K562 (cell line): Measurements from ENCODE around the gene HACD1.

ENCODE experiments used
- CREB3 ChIP-seq: fragments of 450-650 bp; conservative IDR thresholded peaks from 2 replicates; pipeline ENCODE4 v1.6.1; 2016; ENCODE audit warnings: missing genetic modification characterization, low read depth, mild to moderate bottlenecking, missing compliant biosample characterization, moderate library complexity
- HNRNPLL ChIP-seq: fragments of 200-400 bp; formaldehyde crosslinking; IDR thresholded peaks from 2 replicates; pipeline ENCODE4 v1.6.1; 2017; ENCODE audit warnings: low read length, low read depth, mild to moderate bottlenecking; ENCODE audit not compliant: poor library complexity, severe bottlenecking
- NCOA2 ChIP-seq, 2 experiments: fragments of 450-650 bp; IDR thresholded peaks; 2 replicates each; pipeline ENCODE4 v1.6.1; 2018; ENCODE audit warnings: mild to moderate bottlenecking in 2 of 2, moderate library complexity in 1 of 2; ENCODE audit not compliant: partially characterized antibody in 2 of 2
- NR2C1 ChIP-seq, 2 experiments: fragments of 450-650 bp; IDR thresholded peaks; 2 replicates each; pipeline ENCODE4 v1.6.1; 2017; ENCODE audit warnings: mild to moderate bottlenecking in 2 of 2, antibody characterized with exemption in 1 of 2, inconsistent platforms in 1 of 2, missing compliant biosample characterization in 1 of 2, missing genetic modification characterization in 1 of 2
- NRF1 ChIP-seq, 2 experiments: fragments of 450-650 bp; IDR thresholded peaks in 1 of 2; conservative IDR thresholded peaks in 1 of 2; 2 replicates each; pipeline ENCODE4 v1.6.1; 2014; ENCODE audit warnings: mild to moderate bottlenecking in 2 of 2
- NUFIP1 ChIP-seq: fragments of 450-650 bp; IDR thresholded peaks from 2 replicates; pipeline ENCODE4 v1.6.1; 2018; ENCODE audit not compliant: partially characterized antibody
- PTRF ChIP-seq: fragments of 450-650 bp; IDR thresholded peaks from 2 replicates; pipeline ENCODE4 v1.6.1; 2016; ENCODE audit warnings: mild to moderate bottlenecking, missing genetic modification characterization, missing compliant biosample characterization
- TAF1 ChIP-seq: IDR thresholded peaks from 2 replicates; pipeline ENCODE4 v1.6.1; 2011; ENCODE audit warnings: mild to moderate bottlenecking, low read length, moderate library complexity; ENCODE audit not compliant: insufficient read depth, control insufficient read depth, severe bottlenecking; ENCODE audit errors: extremely low read depth
- THAP7 ChIP-seq: fragments of 250-450 bp; sonication (Bioruptor Pico); IDR thresholded peaks from 2 replicates; pipeline ENCODE4 v1.5.0; 2021
- ZFP1 ChIP-seq: fragments of 450-650 bp; formaldehyde crosslinking; IDR thresholded peaks from 2 replicates; pipeline ENCODE4 v1.4.0; 2020; ENCODE audit warnings: mild to moderate bottlenecking, mixed read lengths
- ZNF23 ChIP-seq: fragments of 250-450 bp; sonication (Bioruptor Pico); IDR thresholded peaks from 2 replicates; pipeline ENCODE4 v1.4.0; 2020; ENCODE audit warnings: mild to moderate bottlenecking

- TF ChIP-seq PTRF (tag): no peak
- TF ChIP-seq ZFP1 (CRISPR knock-in tag): no peak
- TF ChIP-seq NR2C1 (IDR thresholded peaks at IDR 0.05): no peak
- TF ChIP-seq NR2C1 (tag; IDR thresholded peaks at IDR 0.05): no peak
- TF ChIP-seq NRF1 (conservative IDR thresholded peaks at IDR 0.05 in 1 of 2, IDR thresholded peaks at IDR 0.05 in 1 of 2): no peak
- TF ChIP-seq THAP7: no peak
- TF ChIP-seq CREB3 (tag): no peak
- no peak for TF ChIP-seq HNRNPLL
- TF ChIP-seq TAF1: no peak
- no peak for TF ChIP-seq NUFIP1
- no peak for TF ChIP-seq NCOA2 (IDR thresholded peaks at IDR 0.05; ENCODE audit: partially characterized antibody in 2 of 2)
- TF ChIP-seq ZNF23 (CRISPR knock-in tag): no peak
Measured at GRCh38 chr10:17606547-17607040, 10.6 kb downstream of the HACD1 start.
